Gastrocnemius medialis (tissue), 4 donors: ENCODE results near the gene ZEB2. TPM values are rescaled to one million over a fixed set of nuclear protein-coding genes. Genes with fewer than 3 reads are reported as not detected.

ENCODE experiments used
- ATAC-seq, 2 donors: fragments of 150-250 bp; one replicate each; pipeline ENCODE4 v1.9.1; 2016
- DNase-seq, 2 donors: peaks; one replicate each; pipeline ENCODE4 v3.0.0-alpha.2; 2019
- H3K27ac ChIP-seq, 4 donors: fragments of 200-600 bp; sonication (generic); 1 replicate in 1 of 4; 2 replicates in 3 of 4; pipeline ENCODE4 v1.5.1; 2016 to 2018; ENCODE audit warnings: mild to moderate bottlenecking in 2 of 4, moderate library complexity in 1 of 4
- H3K27me3 ChIP-seq, 3 donors: fragments of 200-600 bp; sonication (generic) in 2 of 3; 1 replicate in 1 of 3; 2 replicates in 2 of 3; pipeline versions ENCODE4 v1.5.1 to v1.6.0; 2016 to 2019; ENCODE audit warnings: mild to moderate bottlenecking in 1 of 3, moderate library complexity in 1 of 3
- H3K36me3 ChIP-seq, 2 donors: fragments of 200-600 bp; sonication (generic) in 1 of 2; one replicate each; pipeline ENCODE4 v1.5.1; 2017 to 2018
- H3K4me1 ChIP-seq, 2 donors: fragments of 200-600 bp; sonication (generic) in 1 of 2; one replicate each; pipeline ENCODE4 v1.5.1; 2016 to 2017; ENCODE audit warnings: mild to moderate bottlenecking in 2 of 2
- H3K4me3 ChIP-seq, 4 donors: fragments of 200-600 bp; sonication (generic) in 3 of 4; 1 replicate in 1 of 4; 2 replicates in 3 of 4; pipeline ENCODE4 v1.5.1; 2016 to 2019; ENCODE audit warnings: mild to moderate bottlenecking in 2 of 4
- H3K9me3 ChIP-seq, 3 donors: fragments of 200-600 bp; sonication (generic) in 2 of 3; 1 replicate in 1 of 3; 2 replicates in 2 of 3; pipeline ENCODE4 v1.5.1; 2016 to 2019
- CTCF ChIP-seq, 5 experiments: fragments of 450-650 bp in 3 of 5; fragments of 200-600 bp in 2 of 5; sonication (generic) in 2 of 5; IDR thresholded peaks in 4 of 5; conservative IDR thresholded peaks in 1 of 5; 1 replicate in 4 of 5; 2 replicates in 1 of 5; pipeline ENCODE4 v1.5.1; 2016 to 2019; ENCODE audit warnings: antibody characterized with exemption in 5 of 5, mild to moderate bottlenecking in 3 of 5, moderate library complexity in 3 of 5
- POLR2A ChIP-seq, 2 donors: fragments of 450-650 bp; IDR thresholded peaks; one replicate each; pipeline ENCODE4 v1.6.1; 2017; ENCODE audit warnings: antibody characterized with exemption in 2 of 2, mild to moderate bottlenecking in 2 of 2, moderate library complexity in 2 of 2
- in situ Hi-C, 4 donors: fragments of 200-750 bp; cut with MboI; loops; one replicate each; pipeline versions ENCODE4 v1.15.0 to v1.8.0; 2017; ENCODE audit warnings: low sequenced_read_pairs in 4 of 4
- intact Hi-C: fragments of 100-400 bp; cut with DNase I; formaldehyde crosslinking; loops from one replicate; pipeline ENCODE4 v1.15.1; 2023; ENCODE audit warnings: low total_unique reads
- total RNA-seq, 4 donors: library from RNA; depleted of rRNA; stranded (reverse); fragments of >200 nt; gene quantifications; one replicate each; pipeline versions ENCODE4 v1.1.0 to v1.2.3, GENCODE V29; 2016

ZEB2 gene
- total RNA-seq, 4 donors from 2014 or later = 21.2 to 27.6 (median 22.9) TPM

- peaks cover 9 to 13% of the 10 kb centered on the region in 2 donors for H3K4me1 ChIP-seq
- intact Hi-C loops (loop anchor here (5.0 kb wide), 1 partner anchor 58 kb away; the partner anchor contains the start of gene ZEB2), in situ Hi-C loops (no loop called here)
- no peaks in the 10 kb centered on the region for H3K27me3 ChIP-seq
- no peaks in the 10 kb centered on the region for H3K36me3 ChIP-seq
- no peak for TF ChIP-seq POLR2A (IDR thresholded peaks at IDR 0.05)
- no peak for TF ChIP-seq CTCF (IDR thresholded peaks at IDR 0.05 in 4 of 5, conservative IDR thresholded peaks at IDR 0.05 in 1 of 5)
- H3K9me3 ChIP-seq = no peaks in the 10 kb centered on the region
- DNase-seq (no peak), ATAC-seq (no peak)
- H3K27ac ChIP-seq = no peak overlapping the region
- H3K4me3 ChIP-seq = no peak overlapping the region
Observed at GRCh38 chr2:144464730-144465129, 55.2 kb downstream of the ZEB2 start.

GRCh38 chr2:144463266-144463665 lies 56.7 kb downstream of the ZEB2 start:
- in situ Hi-C loops = no loop called here
- ATAC-seq = no peak
- Histone ChIP-seq H3K36me3 (no peaks in the 10 kb centered on the region), H3K27me3 (no peaks in the 10 kb centered on the region), H3K4me3 (no peak overlapping the region), H3K9me3 (no peaks in the 10 kb centered on the region), H3K4me1 (peaks cover 17 to 18% of the 10 kb centered on the region in 2 donors), H3K27ac (no peak overlapping the region)
- no peak for DNase-seq
- TF ChIP-seq POLR2A (IDR thresholded peaks at IDR 0.05) = no peak
- TF ChIP-seq CTCF (IDR thresholded peaks at IDR 0.05 in 4 of 5, conservative IDR thresholded peaks at IDR 0.05 in 1 of 5) = no peak
- intact Hi-C loops = loop anchor here (5.0 kb wide), 1 partner anchor 59 kb away; the partner anchor contains the start of gene ZEB2

GRCh38 chr2:144462266-144462665 lies 57.7 kb downstream of the ZEB2 start:
- Histone ChIP-seq H3K27ac (peak overlapping the region in 1 of 4 donors; percentile 36), H3K9me3 (no peaks in the 10 kb centered on the region), H3K27me3 (no peaks in the 10 kb centered on the region), H3K4me1 (peaks cover 14 to 17% of the 10 kb centered on the region in 2 donors), H3K4me3 (no peak overlapping the region), H3K36me3 (no peaks in the 10 kb centered on the region)
- in situ Hi-C loops (no loop called here), intact Hi-C loops (loop anchor here (5.0 kb wide), 1 partner anchor 60 kb away; the partner anchor contains the start of gene ZEB2)
- TF ChIP-seq POLR2A (IDR thresholded peaks at IDR 0.05) (no peak), CTCF (IDR thresholded peaks at IDR 0.05 in 4 of 5, conservative IDR thresholded peaks at IDR 0.05 in 1 of 5) (no peak)
- ATAC-seq (no peak), DNase-seq (no peak)

GRCh38 chr2:144461308-144461766 lies 58.6 kb downstream of the ZEB2 start:
- peak overlapping the region in 3 of 4 donors; percentile 7 to 36 (median 16) for H3K27ac ChIP-seq
- H3K9me3 ChIP-seq = no peaks in the 10 kb centered on the region
- in situ Hi-C loops (no loop called here), intact Hi-C loops (loop anchor here (5.0 kb wide), 1 partner anchor 61 kb away; the partner anchor contains the start of gene ZEB2)
- ATAC-seq (peak; percentile 45 to 75), DNase-seq (peak; percentile 40 to 68)
- no peaks in the 10 kb centered on the region for H3K27me3 ChIP-seq
- TF ChIP-seq POLR2A (IDR thresholded peaks at IDR 0.05) = no peak
- TF ChIP-seq CTCF (IDR thresholded peaks at IDR 0.05 in 4 of 5, conservative IDR thresholded peaks at IDR 0.05 in 1 of 5) = peak in 1 of 5 experiments; percentile 30
- peaks cover 23 to 24% of the 10 kb centered on the region in 2 donors for H3K4me1 ChIP-seq
- H3K36me3 ChIP-seq = no peaks in the 10 kb centered on the region
- no peak overlapping the region for H3K4me3 ChIP-seq
